ENCODE measurements around the gene TPCN1.

- TF ChIP-seq CTCF (IDR thresholded peaks at IDR 0.05): no peak
- no peak for TF ChIP-seq POLR2A (IDR thresholded peaks at IDR 0.05)
Observed at GRCh38 chr12:113298861-113299545, 77.7 kb downstream of the TPCN1 start.
